HG02678 (cell line): Measurements from ENCODE around the gene PPA2.

ENCODE experiments used
- ATAC-seq: cut with Tn5 transposase; IDR thresholded peaks from one replicate; pipeline ENCODE4 v1.9.1; 2021; ENCODE audit warnings: mild to moderate bottlenecking, moderate library complexity; ENCODE audit not compliant: unreplicated experiment

The PPA2 gene

DNA sequence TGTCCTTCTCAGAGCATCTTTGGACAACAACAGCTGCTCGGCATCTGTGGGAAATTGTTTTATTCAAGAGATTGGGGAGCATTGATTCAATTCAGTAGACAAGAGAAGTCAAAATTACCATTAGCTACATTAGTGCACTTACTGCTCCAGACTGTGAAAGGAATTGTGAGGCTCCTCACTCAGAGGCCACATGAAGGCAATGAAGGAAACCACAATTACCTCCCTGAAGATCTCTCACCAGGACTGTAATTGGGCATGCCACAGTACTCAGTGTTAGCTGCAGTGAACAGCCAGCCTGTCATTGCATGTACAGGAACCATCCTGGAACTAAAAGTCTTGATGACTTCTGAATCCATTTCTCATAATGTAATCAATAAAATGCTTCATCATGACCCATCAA is 144.8 kb downstream of the PPA2 start:
- ATAC-seq: no peak

- ATAC-seq: no peak
Observed at GRCh38 chr4:105327956-105328355, 145.9 kb downstream of the PPA2 start.

GRCh38 chr4:105327222-105327621 is 146.6 kb downstream of the PPA2 start:
- no peak for ATAC-seq
